ENCODE results near the gene APBB1IP.

APBB1IP gene

DNA sequence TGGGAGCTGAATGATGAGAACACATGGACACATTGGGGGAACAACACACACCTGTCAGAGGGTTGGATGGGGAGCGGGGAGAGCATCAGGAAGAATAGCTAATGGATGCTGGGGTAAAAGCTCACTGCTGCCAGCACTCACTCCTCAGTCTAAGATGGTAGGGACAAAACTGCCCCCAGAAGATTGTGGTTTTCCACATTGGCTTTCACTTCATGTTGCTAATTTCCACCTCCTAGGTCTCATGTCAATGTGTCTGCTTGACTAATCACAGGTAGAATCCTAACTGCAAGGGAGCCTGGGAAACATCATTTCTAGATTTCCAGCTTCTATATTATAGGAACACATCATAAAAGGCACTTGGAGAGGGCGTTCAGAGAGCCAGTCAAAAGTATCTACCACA is 22.6 kb downstream of the APBB1IP start:
- no peak for TF ChIP-seq CREB1 (IDR thresholded peaks at IDR 0.05; ENCODE audit: low read depth)
- TF ChIP-seq FOXM1 (IDR thresholded peaks at IDR 0.05; ENCODE audit: borderline replicate concordance, low read depth): no peak
- TF ChIP-seq TEAD4 (IDR thresholded peaks at IDR 0.05): no peak
- TF ChIP-seq RAD21 (IDR thresholded peaks at IDR 0.05; ENCODE audit: low read depth): no peak
- TF ChIP-seq, protein P1, sequence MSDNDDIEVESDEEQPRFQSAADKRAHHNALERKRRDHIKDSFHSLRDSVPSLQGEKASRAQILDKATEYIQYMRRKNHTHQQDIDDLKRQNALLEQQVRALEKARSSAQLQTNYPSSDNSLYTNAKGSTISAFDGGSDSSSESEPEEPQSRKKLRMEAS (IDR thresholded peaks at IDR 0.05): no peak
- no peak for TF ChIP-seq TAF1 (IDR thresholded peaks at IDR 0.05; ENCODE audit: low read depth)

- TF ChIP-seq, protein P2, sequence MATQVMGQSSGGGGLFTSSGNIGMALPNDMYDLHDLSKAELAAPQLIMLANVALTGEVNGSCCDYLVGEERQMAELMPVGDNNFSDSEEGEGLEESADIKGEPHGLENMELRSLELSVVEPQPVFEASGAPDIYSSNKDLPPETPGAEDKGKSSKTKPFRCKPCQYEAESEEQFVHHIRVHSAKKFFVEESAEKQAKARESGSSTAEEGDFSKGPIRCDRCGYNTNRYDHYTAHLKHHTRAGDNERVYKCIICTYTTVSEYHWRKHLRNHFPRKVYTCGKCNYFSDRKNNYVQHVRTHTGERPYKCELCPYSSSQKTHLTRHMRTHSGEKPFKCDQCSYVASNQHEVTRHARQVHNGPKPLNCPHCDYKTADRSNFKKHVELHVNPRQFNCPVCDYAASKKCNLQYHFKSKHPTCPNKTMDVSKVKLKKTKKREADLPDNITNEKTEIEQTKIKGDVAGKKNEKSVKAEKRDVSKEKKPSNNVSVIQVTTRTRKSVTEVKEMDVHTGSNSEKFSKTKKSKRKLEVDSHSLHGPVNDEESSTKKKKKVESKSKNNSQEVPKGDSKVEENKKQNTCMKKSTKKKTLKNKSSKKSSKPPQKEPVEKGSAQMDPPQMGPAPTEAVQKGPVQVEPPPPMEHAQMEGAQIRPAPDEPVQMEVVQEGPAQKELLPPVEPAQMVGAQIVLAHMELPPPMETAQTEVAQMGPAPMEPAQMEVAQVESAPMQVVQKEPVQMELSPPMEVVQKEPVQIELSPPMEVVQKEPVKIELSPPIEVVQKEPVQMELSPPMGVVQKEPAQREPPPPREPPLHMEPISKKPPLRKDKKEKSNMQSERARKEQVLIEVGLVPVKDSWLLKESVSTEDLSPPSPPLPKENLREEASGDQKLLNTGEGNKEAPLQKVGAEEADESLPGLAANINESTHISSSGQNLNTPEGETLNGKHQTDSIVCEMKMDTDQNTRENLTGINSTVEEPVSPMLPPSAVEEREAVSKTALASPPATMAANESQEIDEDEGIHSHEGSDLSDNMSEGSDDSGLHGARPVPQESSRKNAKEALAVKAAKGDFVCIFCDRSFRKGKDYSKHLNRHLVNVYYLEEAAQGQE (IDR thresholded peaks at IDR 0.05; ENCODE audit: low read depth): no peak
- TF ChIP-seq FOXM1 (IDR thresholded peaks at IDR 0.05; ENCODE audit: borderline replicate concordance, low read depth): no peak
- no peak for TF ChIP-seq ZBTB7A (IDR thresholded peaks at IDR 0.05; ENCODE audit: low read depth)
- TF ChIP-seq, protein P1 (IDR thresholded peaks at IDR 0.05): no peak
- no peak for TF ChIP-seq TCF12 (IDR thresholded peaks at IDR 0.05; ENCODE audit: low read depth)
- TF ChIP-seq TEAD4 (IDR thresholded peaks at IDR 0.05): no peak
- no peak for TF ChIP-seq EGR1 (IDR thresholded peaks at IDR 0.05)
- TF ChIP-seq TAF1 (IDR thresholded peaks at IDR 0.05; ENCODE audit: low read depth): no peak
- no peak for TF ChIP-seq YY1 (IDR thresholded peaks at IDR 0.05; ENCODE audit: low read depth)
- no peak for TF ChIP-seq NFIC (IDR thresholded peaks at IDR 0.05)
- TF ChIP-seq EP300 (IDR thresholded peaks at IDR 0.05; ENCODE audit: borderline replicate concordance): no peak
Observed at GRCh38 chr10:26463986-26464385, 25.8 kb downstream of the APBB1IP start.

DNA sequence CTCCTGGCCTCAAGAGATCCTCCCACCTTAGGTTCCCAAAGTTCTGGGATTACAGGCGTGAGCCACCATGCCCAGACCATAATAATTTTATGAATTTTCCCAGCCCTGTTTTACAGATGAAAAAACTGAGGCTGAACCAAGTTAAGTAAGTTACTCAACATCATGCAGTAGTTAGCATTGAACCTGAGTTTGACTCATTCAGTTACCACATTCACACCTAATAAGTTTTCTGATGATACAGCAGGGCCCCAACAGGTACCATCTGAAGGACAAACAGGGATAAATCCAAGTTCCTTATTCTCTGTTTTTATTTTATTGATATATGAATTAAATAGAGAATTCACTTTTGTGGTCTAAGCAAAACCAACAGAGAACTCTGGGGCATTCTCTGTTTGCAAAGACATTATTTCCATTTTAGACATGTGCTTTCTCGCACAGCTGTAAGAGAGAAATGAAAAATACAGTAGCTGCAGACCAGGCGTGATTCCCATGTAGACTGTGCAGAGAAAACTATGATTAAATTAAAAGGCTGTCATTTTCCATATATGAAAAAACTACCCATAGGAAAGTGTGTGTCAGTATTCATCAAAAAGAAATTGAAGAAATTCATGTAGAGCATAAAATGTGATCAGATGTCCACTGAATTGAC is 26.6 kb downstream of the APBB1IP start:
- TF ChIP-seq TCF12 (IDR thresholded peaks at IDR 0.05; ENCODE audit: low read depth): no peak
- TF ChIP-seq NFIC (IDR thresholded peaks at IDR 0.05): no peak
- TF ChIP-seq, protein P3, sequence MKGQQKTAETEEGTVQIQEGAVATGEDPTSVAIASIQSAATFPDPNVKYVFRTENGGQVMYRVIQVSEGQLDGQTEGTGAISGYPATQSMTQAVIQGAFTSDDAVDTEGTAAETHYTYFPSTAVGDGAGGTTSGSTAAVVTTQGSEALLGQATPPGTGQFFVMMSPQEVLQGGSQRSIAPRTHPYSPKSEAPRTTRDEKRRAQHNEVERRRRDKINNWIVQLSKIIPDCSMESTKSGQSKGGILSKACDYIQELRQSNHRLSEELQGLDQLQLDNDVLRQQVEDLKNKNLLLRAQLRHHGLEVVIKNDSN (IDR thresholded peaks at IDR 0.05): no peak
- TF ChIP-seq, protein P2 (IDR thresholded peaks at IDR 0.05; ENCODE audit: low read depth): no peak
- TF ChIP-seq TAF1 (IDR thresholded peaks at IDR 0.05; ENCODE audit: low read depth): no peak
- no peak for TF ChIP-seq EP300 (IDR thresholded peaks at IDR 0.05; ENCODE audit: borderline replicate concordance)
- TF ChIP-seq EGR1 (IDR thresholded peaks at IDR 0.05): no peak
- no peak for TF ChIP-seq CREB1 (IDR thresholded peaks at IDR 0.05; ENCODE audit: low read depth)
- TF ChIP-seq, protein P1 (IDR thresholded peaks at IDR 0.05): no peak
- TF ChIP-seq CEBPB (IDR thresholded peaks at IDR 0.05): no peak

DNA sequence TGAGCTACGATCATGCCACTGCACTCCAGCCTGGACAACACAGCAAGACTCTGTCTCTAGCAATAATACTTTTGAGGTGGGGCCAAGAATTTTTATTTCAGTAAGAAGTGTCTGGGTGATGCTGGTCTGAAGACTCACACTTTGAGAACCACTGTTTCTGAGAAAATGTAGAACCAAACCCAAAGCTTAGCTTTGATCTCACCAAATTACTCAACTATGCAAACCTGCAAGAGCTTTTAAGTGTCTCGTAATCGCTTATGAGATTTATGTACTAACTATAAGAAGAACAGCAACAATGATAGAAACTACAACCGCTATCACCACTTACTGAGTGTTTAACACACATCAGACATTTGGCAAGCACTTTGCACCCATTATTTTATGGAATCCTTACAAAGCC is 29.5 kb downstream of the APBB1IP start:
- TF ChIP-seq YY1 (IDR thresholded peaks at IDR 0.05; ENCODE audit: low read depth): no peak
- TF ChIP-seq, protein P1 (IDR thresholded peaks at IDR 0.05): no peak
- TF ChIP-seq CREB1 (IDR thresholded peaks at IDR 0.05; ENCODE audit: low read depth): no peak
- TF ChIP-seq NFIC (IDR thresholded peaks at IDR 0.05): no peak
- TF ChIP-seq, protein P2 (IDR thresholded peaks at IDR 0.05; ENCODE audit: low read depth): no peak
- no peak for TF ChIP-seq TCF12 (IDR thresholded peaks at IDR 0.05; ENCODE audit: low read depth)
- TF ChIP-seq CEBPB (IDR thresholded peaks at IDR 0.05): no peak
- TF ChIP-seq EGR1 (IDR thresholded peaks at IDR 0.05): no peak

DNA sequence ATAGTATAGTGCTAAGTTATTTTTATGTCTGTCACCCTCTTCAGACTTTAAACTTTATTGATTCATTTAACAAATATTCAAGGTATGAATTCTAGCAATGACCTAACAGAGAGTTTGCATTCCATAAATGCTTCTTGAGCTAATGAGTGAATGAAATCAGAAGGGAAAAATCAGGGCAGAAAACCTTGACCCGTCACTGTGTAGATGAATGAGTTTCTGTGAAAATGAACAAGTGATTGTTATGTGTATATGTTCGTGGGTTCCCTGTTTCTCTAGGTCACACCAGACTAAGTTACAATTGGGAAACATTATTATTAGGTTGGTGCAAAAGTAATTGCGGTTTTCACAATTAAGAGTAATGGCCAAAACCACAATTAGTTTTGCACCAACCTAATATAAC is 30.1 kb downstream of the APBB1IP start:
- TF ChIP-seq, protein P1 (IDR thresholded peaks at IDR 0.05): no peak
- 0 out of 2 replicates have a peak, but pooled peaks have one; percentile 39 for TF ChIP-seq TEAD4 (IDR thresholded peaks at IDR 0.05)
